Stimulated activated CD8-positive, alpha-beta memory T cell treated with anti-CD3 and anti-CD28 coated beads, Interleukin-15, amount 100 ng/mL, for 1 hour (primary cell): Measurements from ENCODE around the gene ATP10B.
"Not testable (repeated sequence)": the region's sequence is repeated elsewhere in the genome, so short reads cannot be mapped to it uniquely, and the experiment has no call there.

ENCODE experiments used
- DNase-seq: peaks from one replicate; pipeline ENCODE4 v3.0.0-alpha.2; 2020; ENCODE audit warnings: low read depth

Gene ATP10B

DNA sequence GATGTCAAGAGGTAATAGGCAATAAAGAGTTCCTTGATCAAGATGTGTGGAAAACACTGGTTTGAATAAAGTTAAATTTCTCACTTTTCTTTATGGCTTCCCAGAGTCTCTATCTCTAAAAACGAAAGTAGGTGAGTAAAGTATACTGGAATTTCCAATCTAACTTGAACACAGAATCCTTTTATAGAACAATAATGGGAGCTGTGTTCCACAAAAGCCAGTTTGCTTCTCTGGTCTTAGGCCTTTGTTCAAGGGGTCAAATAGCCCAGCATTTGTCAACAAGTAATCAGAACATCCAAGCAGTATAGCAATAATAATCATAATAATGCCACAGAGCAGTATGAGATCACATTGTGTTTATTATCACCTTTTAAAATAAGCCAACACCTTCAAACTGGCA, 20.2 kb downstream of the ATP10B start:
- no peak for DNase-seq

DNA sequence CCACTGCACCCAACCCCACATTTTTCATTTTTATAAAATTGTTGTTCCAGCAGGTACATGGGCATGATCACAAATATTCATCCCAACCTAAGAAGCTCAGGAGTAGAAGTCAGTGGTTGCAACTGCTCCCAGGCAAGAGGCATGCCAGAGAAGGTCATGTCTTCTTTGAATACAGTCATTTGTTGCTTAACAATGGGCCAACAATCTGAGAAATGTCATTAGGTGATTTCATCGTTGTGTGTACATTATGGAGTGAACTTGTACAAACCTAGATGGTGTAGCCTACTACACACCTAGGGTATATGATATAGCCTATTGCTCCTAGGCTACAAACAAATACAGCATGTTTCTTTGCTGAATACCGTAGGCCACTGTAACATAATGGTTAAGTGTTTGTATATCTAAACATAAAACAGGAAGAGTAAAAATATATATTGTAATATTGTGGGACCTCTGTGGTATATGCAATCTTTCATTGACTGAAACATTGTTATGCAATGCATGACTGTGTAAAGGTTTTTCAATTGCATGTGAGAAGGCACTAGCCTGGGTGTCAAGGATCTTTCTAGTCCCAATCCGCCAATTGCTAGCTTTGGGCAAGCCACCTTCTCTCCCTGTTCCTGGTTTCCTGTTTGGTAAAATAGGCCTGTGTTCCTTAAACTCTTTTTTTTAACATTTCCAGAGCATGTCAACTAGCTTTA, 27.6 kb downstream of the ATP10B start:
- no peak for DNase-seq

DNA sequence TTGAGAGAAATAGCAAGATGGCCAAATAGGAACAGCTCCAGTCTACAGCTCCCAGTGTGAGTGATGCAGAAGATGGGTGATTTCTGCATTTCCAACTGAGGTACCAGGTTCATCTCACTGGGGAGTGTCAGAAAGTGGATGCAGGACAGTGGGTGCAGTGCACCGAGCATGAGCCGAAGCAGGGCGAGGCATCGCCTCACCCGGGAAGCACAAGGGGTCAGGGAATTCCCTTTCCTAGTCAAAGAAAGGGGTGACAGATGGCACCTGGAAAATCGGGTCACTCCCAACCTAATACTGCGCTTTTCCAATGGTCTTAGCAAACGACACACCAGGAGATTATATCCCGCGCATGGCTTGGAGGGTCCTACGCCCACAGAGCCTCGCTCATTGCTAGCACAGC, 39.0 kb downstream of the ATP10B start:
- not testable (repeated sequence) for DNase-seq

DNA sequence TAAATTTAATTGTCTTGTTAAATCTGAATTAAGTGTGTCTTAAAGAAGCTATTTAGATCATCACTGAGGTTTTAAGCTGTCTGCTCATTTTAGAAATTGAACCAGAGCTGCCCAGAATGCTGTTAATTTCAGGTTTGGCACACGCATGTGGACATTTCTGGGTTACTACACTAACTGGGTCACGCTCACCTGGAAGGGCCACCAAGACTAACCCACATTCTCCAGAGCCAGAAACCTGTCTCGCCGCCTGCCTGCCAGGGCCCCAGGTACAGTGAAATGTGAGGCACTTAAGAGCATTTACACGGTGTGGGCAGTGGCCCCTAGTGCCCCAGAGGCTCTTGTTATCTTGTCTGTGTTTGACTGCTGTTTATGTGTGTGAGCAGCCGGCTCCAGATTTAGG, 46.6 kb downstream of the ATP10B start:
- DNase-seq, result no peak

DNA sequence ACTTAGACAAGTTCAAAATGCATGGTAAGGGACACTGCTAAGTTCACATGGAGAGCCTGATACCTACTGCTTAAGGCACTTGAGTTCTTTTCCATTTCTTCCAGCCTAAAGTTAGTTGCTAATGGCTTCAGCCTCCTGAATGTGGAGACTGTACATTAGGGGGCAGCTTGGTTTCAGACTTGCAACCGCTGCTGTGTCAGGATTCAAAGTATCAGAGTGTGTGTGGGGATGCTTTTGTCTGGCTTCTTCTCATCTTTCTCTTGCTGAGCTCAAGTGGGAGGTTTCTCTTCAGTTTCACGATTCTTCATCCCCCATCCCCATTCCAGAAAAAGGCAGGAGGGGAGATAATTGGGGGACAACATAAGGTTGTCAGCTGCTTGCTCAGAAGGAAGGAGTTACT, 49.4 kb downstream of the ATP10B start:
- DNase-seq, result no peak

DNA sequence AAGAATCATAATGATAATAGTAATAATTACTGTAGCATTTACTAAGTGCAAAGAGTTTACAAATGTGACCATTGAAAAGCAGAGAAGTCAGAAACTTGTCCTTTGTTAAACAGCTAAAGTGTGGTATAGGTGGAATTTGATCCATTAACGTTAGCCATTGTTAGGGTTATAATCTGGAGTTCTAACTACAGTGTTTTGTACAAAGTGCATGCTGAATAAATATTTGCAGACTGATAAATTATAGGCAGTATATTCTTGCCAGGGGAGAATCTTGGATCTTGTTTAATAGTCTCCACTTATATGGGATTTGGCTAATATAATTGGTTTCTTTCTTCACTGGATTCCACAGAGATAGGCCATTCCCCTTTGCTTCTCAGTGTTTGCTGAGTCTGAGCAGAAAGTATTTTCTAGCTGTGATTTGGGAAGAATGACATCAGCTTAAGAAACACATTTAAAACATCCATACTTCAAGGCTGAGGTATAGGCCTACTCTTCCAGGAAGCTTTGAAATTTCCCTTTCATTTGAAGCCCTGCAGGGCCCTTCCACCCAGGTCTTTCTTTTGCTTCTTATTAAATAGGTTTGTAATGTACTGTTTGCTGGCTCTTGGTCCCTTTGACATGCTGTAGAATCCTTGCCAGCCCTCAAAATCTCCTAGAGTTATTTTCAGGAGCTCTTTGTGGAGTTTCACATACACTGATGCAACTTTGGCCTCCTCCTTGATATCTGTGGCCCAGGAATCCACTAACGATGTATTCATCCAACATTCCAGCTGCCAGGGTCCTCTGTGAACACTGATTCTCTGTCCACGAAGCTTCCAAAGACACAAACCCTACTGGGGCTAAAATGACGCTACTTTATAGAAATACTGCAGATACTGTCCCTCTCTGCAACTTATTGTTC, 51.4 kb downstream of the ATP10B start:
- DNase-seq, result no peak

DNA sequence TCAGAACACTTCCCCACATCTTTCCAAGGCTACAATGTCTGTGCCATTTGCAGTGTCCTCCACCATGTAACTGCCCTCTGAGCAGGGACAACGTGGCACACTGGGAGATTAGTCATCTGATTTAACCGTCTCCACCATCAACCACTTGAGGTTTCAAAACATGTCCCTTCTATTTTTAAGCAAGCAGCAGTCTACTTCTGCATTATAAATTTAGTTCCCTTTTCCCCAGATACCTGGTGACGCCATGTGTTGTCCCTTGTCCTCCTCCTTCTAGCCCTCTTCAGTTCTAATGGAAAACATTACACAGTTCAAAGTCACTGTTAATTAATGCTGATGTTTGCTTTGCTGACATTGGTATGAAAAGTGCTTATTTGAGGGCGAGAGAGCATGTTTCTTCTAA, 52.8 kb downstream of the ATP10B start:
- DNase-seq, result no peak

DNA sequence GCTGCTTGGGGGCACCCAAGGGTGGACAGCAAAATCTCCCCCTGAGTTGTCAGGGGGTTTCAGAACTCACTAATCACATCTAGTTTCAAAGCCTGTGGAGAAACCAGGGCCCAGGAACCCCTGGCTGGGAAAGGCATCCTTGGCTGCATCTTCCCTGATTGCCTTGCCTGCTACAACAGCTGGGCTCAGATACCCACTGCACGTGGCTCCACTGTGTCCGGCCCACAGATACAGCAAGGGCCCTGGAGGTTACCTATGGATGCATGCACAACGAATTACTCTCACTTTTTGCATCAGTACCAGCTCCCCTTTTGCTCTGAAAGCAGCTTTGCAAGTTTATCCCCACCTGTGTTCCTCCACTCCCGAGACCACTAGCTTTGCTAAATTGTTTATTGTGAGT, 55.0 kb downstream of the ATP10B start:
- DNase-seq, result no peak

DNA sequence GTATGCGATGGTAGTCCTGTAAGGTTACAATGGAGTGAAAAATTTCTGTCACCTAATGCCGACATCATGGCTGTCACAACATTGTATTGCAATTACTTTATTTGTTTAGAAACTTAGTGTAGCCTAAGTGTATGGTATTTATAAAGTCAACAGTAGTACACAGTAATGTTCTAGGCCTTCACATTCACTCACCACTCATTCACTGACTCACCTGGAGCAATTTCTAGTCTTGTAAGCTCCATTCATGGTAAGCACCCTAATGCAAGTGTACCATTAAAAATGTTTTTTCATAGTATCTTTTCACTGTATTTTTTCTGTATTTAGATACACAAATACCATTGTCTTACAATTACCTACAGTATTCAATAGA, 58.5 kb downstream of the ATP10B start:
- DNase-seq, result no peak

DNA sequence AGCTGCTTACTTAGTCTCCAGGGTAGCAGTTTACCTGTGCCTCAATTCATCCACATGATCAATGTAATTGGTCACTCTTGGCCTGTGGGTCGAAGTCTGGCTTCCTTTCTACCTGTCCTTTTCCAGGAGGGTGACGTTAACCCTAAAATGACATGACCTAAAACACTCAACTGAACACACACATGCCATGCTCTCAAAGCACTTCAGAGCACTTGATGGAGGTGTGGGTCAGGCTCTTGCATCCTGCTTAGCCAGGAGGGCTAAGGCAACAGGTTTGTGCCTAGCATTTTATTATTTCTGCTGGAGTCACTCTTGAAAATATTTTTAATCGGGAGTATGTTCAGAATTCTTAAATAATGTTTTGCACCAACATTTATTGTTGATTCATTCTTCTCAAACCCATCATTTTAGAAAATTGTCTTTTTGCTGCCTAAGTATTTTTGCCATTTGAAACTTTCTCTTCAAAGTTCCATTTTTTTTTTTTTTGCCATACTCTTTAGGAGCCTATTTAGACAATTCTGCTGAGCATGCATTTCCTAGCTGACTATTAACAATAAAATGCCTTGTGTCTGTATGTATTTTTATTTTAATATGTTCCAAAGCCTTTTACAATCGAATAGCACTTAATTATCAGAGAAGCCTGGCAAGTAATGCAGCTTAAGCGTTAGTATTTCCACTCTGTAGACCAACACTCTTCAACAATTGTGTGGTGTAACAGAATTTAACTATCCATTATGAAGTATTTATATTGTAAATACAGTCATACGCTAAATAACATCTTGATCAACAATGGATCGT, 59.1 kb downstream of the ATP10B start:
- no peak for DNase-seq

DNA sequence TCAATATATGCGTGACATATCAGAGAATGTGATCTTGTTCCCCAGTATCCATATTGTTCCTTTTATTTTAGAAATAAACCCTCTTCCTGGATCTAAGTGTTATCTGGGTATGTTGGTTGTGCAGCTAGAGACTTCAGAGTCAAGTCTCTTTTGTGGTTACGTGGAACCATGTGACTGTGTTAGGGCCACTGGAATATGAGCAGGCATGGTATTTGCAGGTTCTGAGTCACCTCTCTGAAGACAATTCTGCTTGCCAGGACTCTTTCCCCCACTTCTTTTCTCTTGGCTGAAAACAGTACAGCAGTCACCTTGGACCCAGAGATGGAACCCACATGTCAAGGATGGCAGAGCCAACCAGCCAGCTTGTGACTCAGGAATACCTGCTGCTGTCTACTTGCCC, 59.7 kb downstream of the ATP10B start:
- no peak for DNase-seq

DNA sequence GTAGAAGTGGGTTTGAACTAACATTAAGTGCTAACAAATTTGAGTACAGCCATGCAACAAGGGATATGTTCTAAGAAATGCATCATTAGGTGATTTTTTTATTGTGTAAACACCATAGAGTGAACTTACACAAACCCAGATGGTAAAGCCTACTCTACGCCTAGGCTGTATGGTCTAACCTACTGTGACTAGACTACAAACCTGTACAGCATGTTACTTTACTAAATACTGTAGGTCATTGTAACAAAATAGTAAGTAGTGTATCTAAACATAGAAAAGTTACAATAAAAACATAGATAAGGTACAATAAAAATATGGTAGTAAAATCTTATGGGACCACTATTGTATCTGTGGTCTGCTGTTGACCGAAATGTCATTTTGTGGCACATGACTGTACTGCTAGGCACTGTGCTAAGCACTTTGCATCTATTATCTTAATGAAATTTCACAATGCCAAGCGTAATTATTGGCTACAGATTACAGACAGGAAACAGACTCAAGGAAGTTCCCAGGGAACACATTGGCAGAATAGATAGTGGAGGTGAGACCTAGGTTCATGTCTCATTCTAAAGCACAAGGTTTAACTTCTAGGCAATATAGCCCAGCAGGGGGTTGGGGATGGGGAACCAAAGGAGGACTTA, 62.7 kb downstream of the ATP10B start:
- DNase-seq, result no peak

DNA sequence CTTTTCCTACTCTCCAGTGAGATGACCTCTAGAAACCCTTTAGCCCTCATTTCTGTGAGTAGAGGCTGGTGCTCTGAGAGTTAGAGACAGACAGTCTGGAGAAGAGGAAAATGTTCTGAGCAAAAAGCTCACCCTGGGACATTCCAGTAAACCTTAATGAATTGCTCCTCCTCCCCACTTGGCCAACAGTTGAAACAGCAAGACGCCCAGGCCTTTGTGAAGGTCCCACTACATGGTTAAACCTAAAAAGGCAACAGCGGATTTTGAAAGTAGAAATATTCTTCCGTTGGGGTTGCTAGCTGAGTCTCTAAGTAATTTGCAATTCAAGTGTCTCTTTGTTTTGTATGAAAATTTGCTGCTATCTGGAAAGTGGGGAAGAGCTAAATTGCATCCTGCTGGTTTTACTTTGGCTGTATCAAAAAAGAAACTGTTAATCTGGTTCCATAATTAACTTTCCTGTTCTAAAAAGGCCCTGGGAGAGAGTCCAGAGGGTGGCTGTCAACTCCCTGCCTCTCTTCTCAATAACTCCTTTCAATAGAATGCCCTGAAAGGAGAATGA, 63.8 kb downstream of the ATP10B start:
- no peak for DNase-seq

DNA sequence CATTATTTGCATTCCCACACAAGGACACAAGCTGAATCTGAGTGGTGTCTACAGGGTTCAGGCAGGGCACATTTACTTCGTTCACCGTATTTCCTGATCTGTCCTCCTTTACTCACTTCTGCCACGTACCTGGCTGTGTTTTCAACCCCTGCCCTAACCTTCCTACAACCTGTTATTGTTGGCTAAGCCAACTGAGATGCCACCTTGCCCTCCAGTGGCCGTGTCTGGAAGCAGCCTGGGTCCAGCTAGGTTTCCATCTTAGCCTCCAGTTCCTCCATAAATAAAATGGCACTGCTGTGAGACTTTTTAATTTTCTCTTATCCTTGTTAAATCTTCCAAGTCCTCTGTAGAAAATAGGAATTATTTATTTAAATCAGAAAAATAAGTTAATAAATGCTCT, 64.8 kb downstream of the ATP10B start:
- DNase-seq, result no peak

DNA sequence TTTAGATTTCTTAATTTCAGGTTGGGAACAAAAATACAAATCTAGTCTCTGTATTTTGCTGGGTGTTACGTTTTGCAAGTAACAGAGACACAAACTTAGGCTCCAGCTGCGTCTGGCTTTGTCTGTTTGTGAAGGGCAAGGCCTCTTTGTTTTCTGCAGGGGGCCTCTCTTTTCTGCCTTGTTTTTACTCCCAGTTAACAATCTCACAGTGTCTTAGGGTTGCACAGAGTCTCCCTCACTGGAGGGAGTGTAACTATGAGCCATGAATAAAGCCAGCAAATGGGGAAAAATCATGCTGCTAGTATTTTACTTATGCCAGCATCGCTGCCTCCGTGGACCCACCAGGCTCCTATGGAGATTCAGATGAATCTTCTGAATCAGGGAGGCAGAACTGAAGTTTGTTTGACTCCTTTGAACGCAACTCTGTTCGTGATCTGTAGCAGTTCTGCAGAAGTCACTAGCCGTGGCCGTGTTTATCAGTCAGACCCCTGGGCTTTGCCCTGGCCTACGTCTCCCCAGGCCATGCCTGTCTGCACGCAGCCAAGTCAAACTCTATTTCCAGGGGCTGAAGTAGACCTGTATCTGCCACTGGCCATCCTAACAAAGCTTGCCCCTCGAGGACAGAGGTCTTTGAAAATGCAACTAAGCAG, 77.2 kb downstream of the ATP10B start:
- DNase-seq, result no peak

DNA sequence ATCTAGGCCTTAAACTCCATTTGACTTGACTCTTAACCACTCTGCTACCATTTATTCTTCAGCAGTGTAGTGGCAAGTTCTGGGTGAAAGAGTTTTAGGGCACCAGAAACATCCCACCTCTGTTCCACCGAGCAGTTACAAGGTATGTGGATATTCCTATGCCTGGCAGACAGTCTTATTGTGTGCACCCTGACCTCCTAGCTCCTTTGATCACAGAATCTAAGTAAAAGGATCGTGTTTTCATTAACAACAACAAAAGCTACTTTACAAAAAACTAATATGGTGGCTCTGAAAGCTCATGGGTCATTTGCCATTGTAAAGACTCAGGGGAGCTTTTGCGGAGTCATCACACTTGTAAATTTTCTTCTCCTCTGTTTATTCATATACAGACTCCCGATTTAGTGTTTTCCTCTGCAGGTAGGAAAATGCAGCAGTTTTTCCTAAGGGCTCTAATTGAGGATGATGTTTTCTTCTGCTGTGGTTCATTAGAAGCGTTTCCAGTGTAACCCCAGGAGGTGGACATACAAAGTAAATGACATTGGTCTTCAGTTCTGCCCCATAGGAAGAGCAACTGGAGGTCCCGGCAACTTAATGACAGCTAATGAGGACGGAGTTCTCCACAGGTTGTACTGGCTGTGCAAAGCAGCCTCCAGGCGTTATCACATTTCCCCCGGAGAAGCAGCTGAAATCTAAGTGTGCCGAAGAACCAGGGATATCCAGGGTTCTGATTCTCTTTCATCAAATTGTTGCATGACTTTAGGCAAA, 78.2 kb downstream of the ATP10B start:
- no peak for DNase-seq

DNA sequence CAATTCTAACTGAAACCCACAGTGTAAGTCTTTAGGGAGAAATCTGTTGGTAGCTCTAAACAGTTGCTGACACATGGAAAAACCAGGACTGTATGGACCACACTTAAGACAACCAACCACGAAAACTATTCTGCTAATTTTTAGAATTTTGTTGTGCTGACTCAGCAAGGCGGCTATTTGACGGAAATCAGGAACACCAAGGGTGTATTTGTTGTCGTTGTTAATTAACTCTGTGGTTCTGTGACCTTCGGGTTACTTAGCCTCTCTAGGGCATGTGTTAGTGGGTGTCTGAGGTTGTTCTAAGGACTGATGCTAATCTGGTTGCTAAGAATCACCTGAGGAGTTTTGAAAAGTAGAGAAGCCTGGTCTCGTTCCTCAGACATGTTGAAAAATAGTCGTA, 79.2 kb downstream of the ATP10B start:
- no peak for DNase-seq

DNA sequence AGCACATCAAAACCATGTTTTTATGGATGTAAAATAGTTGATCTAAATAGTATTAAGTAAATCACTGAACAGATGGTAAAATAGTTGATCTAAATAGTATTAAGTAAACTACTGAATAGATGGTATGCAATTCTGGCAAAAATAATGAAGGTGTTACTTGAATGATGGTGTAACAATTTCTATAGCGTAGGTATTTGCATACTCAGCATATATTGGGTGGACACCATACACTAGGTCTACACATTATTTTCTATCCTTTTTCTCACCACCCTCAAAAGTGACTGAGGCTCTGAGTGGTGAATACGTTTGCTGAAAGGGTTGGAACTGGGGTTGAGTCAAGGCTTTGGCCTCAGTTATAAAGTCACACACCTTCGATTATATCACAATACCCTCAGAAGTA, 81.3 kb downstream of the ATP10B start:
- no peak for DNase-seq

DNA sequence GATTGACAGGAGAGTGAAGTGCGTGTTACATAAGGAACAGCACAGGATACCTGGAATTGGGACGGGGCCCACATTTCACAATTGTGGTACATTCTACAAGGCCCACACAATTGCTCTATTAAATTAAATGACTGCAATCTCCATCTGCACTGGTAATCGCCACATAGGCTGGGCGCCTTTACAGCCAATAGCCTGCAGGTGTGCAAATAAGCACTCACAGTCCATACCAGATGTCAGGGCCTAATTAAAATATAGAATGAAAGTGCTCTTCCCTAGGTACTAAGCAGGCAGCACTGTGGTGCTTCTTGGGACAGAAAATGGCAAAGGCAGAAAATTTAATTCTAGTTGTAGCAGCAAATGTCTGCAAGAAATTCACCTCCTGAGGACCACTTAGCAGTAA, 82.7 kb downstream of the ATP10B start:
- DNase-seq, result no peak

DNA sequence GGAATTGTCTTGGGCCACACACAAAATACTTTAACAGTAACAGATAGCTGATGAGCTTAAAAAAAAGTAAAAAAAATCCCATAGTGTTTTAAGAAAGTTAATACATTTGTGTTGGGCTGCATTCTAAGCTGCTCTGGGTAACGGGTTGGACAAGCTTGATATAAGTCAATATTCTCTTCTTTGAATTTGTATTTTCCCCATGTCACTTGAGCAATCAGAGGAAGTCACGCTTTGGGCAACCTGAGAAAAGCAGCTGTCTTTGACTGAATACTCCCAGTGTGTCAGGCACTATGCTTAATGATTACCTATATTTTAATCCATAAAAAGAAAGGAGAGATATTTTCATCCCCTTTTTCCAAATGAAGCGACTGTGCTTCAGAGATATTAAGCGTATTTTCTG, 84.9 kb downstream of the ATP10B start:
- no peak for DNase-seq

DNA sequence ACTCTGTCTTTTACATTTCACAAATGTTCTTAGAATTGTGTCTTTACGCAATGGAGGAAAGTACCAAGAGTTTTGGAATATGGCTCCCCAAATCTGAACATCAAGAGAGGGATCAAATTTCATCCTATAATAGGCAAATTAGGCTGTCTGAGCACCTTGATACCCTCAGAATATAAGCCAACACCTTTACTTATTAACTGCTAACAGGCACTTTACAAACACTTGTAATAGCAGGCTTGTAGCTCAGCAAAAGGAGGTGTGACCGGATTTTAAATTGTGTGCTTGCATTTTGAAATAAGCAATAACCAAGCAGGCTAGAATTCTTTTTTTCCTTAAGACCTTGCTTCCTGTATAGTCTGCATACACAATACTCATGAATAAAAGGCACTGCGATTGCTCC, 92.0 kb downstream of the ATP10B start:
- DNase-seq, result no peak
